LNCAP (cell line): Measurements from ENCODE around the gene EFHC2.

Source experiments
- TF ChIP-seq, protein P1 (sequence below): fragments of 450-650 bp; IDR thresholded peaks from 2 replicates; pipeline ENCODE4 v1.5.1; 2017; ENCODE audit warnings: mild to moderate bottlenecking

EFHC2 gene

DNA sequence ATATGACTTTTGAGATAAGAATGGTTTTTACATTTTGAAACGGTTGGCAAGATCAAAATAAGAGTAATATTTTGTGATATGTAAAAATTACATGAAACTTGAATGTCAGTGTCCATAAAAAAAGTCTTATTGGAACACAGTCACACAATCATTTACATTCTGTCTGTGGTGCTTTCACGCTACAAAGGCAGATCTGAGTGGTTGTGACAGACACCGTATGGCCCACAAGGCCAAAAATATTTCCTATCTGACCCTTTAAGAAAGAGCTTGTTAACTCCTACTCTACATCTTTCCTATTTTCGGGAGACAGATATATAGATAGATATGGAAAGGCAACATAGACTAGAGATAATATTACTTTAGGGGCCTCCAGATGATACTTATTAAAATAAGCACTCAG, 101.9 kb downstream of the EFHC2 start:
- TF ChIP-seq, protein P1, sequence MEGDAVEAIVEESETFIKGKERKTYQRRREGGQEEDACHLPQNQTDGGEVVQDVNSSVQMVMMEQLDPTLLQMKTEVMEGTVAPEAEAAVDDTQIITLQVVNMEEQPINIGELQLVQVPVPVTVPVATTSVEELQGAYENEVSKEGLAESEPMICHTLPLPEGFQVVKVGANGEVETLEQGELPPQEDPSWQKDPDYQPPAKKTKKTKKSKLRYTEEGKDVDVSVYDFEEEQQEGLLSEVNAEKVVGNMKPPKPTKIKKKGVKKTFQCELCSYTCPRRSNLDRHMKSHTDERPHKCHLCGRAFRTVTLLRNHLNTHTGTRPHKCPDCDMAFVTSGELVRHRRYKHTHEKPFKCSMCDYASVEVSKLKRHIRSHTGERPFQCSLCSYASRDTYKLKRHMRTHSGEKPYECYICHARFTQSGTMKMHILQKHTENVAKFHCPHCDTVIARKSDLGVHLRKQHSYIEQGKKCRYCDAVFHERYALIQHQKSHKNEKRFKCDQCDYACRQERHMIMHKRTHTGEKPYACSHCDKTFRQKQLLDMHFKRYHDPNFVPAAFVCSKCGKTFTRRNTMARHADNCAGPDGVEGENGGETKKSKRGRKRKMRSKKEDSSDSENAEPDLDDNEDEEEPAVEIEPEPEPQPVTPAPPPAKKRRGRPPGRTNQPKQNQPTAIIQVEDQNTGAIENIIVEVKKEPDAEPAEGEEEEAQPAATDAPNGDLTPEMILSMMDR, result no peak

DNA sequence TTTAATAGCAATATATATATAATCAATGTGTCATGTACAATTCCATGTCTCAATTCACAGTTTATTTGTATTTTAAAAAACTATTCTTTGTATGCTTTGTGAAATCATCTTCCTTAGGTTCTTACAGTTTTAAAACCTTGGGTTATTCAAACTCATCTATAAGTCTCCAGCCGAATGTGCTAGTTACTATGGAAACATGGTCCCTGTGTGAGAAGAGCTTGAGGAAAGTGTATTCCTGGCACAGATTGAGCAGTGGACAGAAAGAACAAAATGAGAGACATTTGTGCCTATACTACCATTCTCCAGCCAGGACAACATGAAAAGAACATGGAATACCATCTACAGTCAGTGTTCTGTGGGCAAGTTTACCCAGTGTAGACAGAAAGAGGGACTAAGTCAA, 103.4 kb downstream of the EFHC2 start:
- TF ChIP-seq, protein P1, result no peak

DNA sequence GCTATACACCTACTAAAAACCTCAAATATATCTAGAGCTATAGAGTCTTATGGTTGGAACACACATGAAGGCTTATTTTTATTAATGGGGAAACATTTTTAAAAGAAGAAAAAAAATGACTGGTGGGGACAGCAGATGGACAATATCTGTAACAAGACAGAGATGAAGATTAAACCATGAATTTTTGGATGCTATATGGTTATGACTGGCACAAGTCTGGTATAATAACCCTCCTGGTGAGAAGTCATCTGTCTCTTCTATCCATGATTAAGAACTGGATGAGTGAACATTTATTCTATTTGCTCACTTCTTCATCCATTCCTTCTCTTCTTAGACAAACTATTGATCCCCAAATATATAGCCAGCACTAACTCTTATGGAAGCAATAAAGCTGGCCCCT, 104.4 kb downstream of the EFHC2 start:
- TF ChIP-seq, protein P1, result no peak

DNA sequence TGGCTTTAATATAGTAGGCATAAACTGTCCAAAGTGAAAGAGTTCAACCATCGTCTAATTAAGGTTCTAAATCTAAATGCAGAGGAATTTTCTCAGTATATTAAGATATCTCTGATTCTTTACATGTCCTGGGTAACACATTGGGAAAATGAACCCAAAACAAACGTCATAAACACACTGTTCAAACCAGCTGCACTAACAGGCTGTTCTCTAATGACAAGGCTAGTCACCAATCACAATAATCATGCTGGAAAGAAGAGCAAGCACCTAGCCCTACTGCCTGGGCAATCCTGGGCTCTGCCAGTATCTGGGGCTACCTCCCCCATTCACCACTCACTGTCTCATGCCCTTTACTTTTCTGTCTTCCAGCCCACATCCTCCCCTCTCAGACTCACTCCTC, 107.9 kb downstream of the EFHC2 start:
- TF ChIP-seq, protein P1, result no peak

DNA sequence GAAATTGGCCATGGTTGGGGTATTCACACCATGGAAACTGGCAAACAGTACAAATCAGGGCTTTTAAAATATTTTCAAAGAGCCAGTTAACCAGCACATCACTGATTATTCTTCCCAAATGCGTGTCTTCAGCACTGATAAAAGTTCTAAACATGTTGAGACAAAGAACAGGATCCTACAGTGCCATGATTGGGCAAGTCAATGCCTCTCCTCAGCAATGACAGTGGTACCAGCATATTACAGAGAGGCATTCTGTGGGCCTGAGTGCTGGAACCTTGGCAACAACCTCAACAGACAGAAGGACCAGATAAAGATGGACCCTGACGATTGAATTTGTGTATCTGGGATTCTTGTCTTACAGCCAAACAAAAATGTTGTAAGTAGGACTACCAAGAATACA, 108.9 kb downstream of the EFHC2 start:
- TF ChIP-seq, protein P1, result no peak

DNA sequence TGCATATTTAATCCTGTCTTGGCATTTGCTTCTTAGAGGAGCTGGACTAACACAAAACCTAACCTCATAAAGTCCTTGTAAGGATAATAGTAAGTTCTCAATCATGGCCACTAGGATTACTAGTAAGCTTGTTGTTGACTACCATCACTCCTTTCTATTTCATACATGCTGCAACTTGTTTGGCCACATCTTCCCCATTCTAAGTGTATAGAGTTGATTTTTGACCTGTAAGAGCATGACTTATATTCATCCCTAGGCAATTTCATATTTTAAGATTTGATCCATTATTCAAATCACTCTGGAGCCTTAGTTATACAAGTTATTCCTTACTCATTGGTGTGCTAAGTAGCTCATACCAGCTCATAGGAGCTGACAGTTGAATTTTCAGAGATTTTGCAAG, 109.4 kb downstream of the EFHC2 start:
- TF ChIP-seq, protein P1, result no peak

DNA sequence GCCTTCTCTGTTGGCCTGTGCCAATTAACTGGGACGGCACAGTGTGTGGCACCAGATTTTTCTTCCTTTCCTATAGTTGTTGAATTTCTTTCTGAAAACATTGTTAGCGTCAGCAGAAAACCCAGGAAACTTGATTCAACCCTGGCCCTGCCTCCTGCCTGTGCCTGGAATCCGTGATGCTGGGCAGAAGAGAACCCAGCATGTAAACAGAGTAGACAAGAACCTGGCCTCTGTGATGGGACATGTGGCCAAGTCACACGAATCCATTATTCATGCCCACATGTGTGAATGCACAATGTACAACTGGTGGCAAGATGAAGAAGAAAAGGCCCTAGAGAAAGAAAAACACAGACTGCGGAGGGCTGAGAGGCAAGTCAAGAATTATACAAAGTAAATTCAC, 111.4 kb downstream of the EFHC2 start:
- TF ChIP-seq, protein P1, result no peak

DNA sequence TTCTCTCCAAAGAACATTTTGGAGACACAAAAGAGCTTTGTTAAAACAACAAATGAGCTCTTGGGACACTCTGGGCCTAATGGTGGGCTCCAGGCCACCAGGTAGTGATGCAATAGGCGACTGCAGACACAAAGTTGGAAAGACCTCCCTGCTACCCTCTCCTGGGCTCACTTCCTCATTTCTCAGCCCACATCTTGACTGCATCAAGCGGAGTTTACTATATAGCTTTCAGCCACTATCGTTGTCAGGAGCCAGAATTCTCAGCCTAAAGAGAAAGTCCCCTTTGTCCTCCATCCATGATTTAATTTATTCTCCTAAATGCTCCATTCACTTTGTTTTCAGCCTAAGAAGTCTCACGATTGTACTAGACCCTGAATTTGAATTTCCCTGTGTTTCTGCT, 114.9 kb downstream of the EFHC2 start:
- TF ChIP-seq, protein P1, result no peak
